Keratinocyte (primary cell): ENCODE measurements around the gene PPP1R13L. TPM values are rescaled to one million over a fixed set of nuclear protein-coding genes. Genes with fewer than 3 reads are reported as not detected.
"Not testable (repeated sequence)": the region's sequence is repeated elsewhere in the genome, so short reads cannot be mapped to it uniquely, and the experiment has no call there.

Experiments used
- DNase-seq: peaks from one replicate; pipeline ENCODE4 v3.0.0-alpha.2; 2011; ENCODE audit warnings: low read depth, missing footprints, low spot score
- FAIRE-seq: peaks from 2 replicates; lab custom pipeline; 2011; peaks lifted over from hg19 to GRCh38; lab: Jason Lieb, UNC
- H2AFZ ChIP-seq: 2 replicates; pipeline ENCODE4 v1.6.0; 2012; ENCODE audit warnings: low read length, control low read depth, inconsistent platforms; ENCODE audit not compliant: control insufficient read depth
- H3K27ac ChIP-seq: 2 replicates; pipeline ENCODE4 v1.5.1; 2011; ENCODE audit warnings: low read length; ENCODE audit not compliant: control insufficient read depth, insufficient read depth
- H3K27me3 ChIP-seq: 3 replicates; pipeline ENCODE4 v1.6.0; 2011; ENCODE audit warnings: low read length; ENCODE audit not compliant: control insufficient read depth, insufficient read depth; ENCODE audit errors: extremely low read depth
- H3K36me3 ChIP-seq, 2 experiments: 2 replicates in 1 of 2; 3 replicates in 1 of 2; pipeline ENCODE4 v1.5.1; 2011; ENCODE audit warnings: low read length in 2 of 2, mild to moderate bottlenecking in 1 of 2; ENCODE audit not compliant: control insufficient read depth in 2 of 2, insufficient read depth in 2 of 2; ENCODE audit errors: extremely low read depth in 1 of 2
- H3K4me1 ChIP-seq: 3 replicates; pipeline ENCODE4 v1.5.1; 2011; ENCODE audit warnings: low read length; ENCODE audit not compliant: control insufficient read depth, insufficient read depth; ENCODE audit errors: extremely low read depth
- H3K4me2 ChIP-seq: 3 replicates; pipeline ENCODE4 v1.6.0; 2011; ENCODE audit warnings: low read depth, low read length; ENCODE audit not compliant: control insufficient read depth, insufficient read depth; ENCODE audit errors: extremely low read depth
- H3K4me3 ChIP-seq, 3 experiments: fragments of 200-600 bp in 1 of 3; sonication (generic) in 1 of 3; 2 replicates in 2 of 3; 3 replicates in 1 of 3; pipeline ENCODE4 v1.5.1; 2011 to 2016; ENCODE audit warnings: low read length in 3 of 3, mild to moderate bottlenecking in 3 of 3, control low read depth in 2 of 3, inconsistent platforms in 1 of 3, low read depth in 1 of 3, mixed read lengths in 1 of 3, mixed run types in 1 of 3, moderate library complexity in 1 of 3; ENCODE audit not compliant: control insufficient read depth in 2 of 3, insufficient read depth in 2 of 3; ENCODE audit errors: extremely low read depth in 1 of 3
- H3K79me2 ChIP-seq: 2 replicates; pipeline ENCODE4 v1.6.0; 2012; ENCODE audit warnings: low read length; ENCODE audit not compliant: control insufficient read depth, insufficient read depth
- H3K9ac ChIP-seq: 3 replicates; pipeline ENCODE4 v1.6.0; 2011; ENCODE audit warnings: low read length; ENCODE audit not compliant: control insufficient read depth, insufficient read depth; ENCODE audit errors: extremely low read depth
- H3K9me1 ChIP-seq: 3 replicates; pipeline ENCODE4 v1.6.0; 2011; ENCODE audit warnings: low read length; ENCODE audit not compliant: control insufficient read depth, insufficient read depth; ENCODE audit errors: extremely low read depth
- H3K9me3 ChIP-seq: 2 replicates; pipeline ENCODE4 v1.5.1; 2012; ENCODE audit warnings: low read depth, low read length; ENCODE audit not compliant: control insufficient read depth
- H4K20me1 ChIP-seq: 3 replicates; pipeline ENCODE4 v1.6.0; 2011; ENCODE audit warnings: low read length; ENCODE audit not compliant: control insufficient read depth, insufficient read depth; ENCODE audit errors: extremely low read depth
- EZH2 ChIP-seq: IDR thresholded peaks from one replicate; pipeline ENCODE4 v1.6.1; 2012; ENCODE audit warnings: inconsistent platforms, mild to moderate bottlenecking, low read length, moderate library complexity
- dilution Hi-C: fragments of 300-500 bp; cut with MboI; formaldehyde crosslinking; loops from one replicate; pipeline ENCODE4 v1.7.0; 2020; ENCODE audit warnings: low sequenced_read_pairs; ENCODE audit not compliant: extremely low pct_ligation_motif_present
- polyA plus RNA-seq, 5 experiments: library from polyadenylated mRNA; depleted of rRNA in 3 of 5; stranded (reverse) in 3 of 5; stranded (forward) in 1 of 5; unstranded in 1 of 5; fragments of >200 nt; gene quantifications; 1 replicate in 1 of 5; 2 replicates in 3 of 5; 3 replicates in 1 of 5; pipeline versions ENCODE4 v1.2.1 to v1.2.3, GENCODE V29; 2011 to 2012; ENCODE audit warnings: missing spikeins in 2 of 5, low read depth in 1 of 5, low replicate concordance in 1 of 5
- TF ChIP-seq, protein P1 (sequence below), 3 experiments: IDR thresholded peaks in 1 of 3; conservative IDR thresholded peaks in 1 of 3; optimal IDR thresholded peaks in 1 of 3; 2 replicates in 2 of 3; 3 replicates in 1 of 3; pipeline versions ENCODE3 to v1.5.1; 2011; ENCODE audit warnings: low read length in 3 of 3, mild to moderate bottlenecking in 3 of 3, moderate library complexity in 2 of 3, control low read depth in 1 of 3, inconsistent platforms in 1 of 3; ENCODE audit not compliant: insufficient read depth in 2 of 3; ENCODE audit errors: extremely low read depth in 1 of 3

PPP1R13L gene
- polyA plus RNA-seq, 1 donor (not counting 4 experiments of a cell fraction or from before 2014, with no cell fraction given) = 31.2 TPM

DNA sequence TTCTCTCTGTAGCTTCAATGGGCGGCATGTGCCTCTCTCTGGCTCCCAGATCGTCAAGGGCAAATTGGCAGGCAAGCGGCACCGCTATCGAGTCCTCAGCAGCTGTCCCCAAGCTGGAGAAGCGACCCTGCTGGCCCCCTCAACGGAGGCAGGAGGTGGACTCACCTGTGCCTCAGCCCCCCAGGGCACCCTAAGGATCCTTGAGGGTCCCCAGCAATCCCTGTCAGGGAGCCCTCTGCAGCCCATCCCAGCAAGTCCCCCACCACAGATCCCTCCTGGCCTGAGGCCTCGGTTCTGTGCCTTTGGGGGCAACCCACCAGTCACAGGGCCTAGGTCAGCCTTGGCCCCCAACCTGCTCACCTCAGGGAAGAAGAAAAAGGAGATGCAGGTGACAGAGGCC lies 3.3 kb upstream of the PPP1R13L start:
- Histone ChIP-seq H4K20me1 (no peaks in the 10 kb centered on the region), H3K27me3 (no peaks in the 10 kb centered on the region), H2AFZ (no peak overlapping the region), H3K79me2 (peaks cover 35% of the 10 kb centered on the region), H3K36me3 (peaks cover under 1 to 13% of the 10 kb centered on the region in 2 experiments), H3K4me3 (no peak overlapping the region), H3K9ac (no peak overlapping the region), H3K4me1 (peaks cover 14% of the 10 kb centered on the region), H3K9me3 (no peaks in the 10 kb centered on the region), H3K9me1 (no peaks in the 10 kb centered on the region), H3K4me2 (peak overlapping the region; percentile 86), H3K27ac (no peak overlapping the region)
- dilution Hi-C loops = no loop called here
- no peak for FAIRE-seq
- DNase-seq = no peak
- TF ChIP-seq EZH2 = no peak
- TF ChIP-seq, protein P1, sequence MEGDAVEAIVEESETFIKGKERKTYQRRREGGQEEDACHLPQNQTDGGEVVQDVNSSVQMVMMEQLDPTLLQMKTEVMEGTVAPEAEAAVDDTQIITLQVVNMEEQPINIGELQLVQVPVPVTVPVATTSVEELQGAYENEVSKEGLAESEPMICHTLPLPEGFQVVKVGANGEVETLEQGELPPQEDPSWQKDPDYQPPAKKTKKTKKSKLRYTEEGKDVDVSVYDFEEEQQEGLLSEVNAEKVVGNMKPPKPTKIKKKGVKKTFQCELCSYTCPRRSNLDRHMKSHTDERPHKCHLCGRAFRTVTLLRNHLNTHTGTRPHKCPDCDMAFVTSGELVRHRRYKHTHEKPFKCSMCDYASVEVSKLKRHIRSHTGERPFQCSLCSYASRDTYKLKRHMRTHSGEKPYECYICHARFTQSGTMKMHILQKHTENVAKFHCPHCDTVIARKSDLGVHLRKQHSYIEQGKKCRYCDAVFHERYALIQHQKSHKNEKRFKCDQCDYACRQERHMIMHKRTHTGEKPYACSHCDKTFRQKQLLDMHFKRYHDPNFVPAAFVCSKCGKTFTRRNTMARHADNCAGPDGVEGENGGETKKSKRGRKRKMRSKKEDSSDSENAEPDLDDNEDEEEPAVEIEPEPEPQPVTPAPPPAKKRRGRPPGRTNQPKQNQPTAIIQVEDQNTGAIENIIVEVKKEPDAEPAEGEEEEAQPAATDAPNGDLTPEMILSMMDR (optimal IDR thresholded peaks at IDR 0.05 in 1 of 3, IDR thresholded peaks at IDR 0.05 in 1 of 3, conservative IDR thresholded peaks at IDR 0.05 in 1 of 3; ENCODE audit: extremely low read depth in 1 of 3, insufficient read depth in 2 of 3, low read length in 3 of 3) = no peak

DNA sequence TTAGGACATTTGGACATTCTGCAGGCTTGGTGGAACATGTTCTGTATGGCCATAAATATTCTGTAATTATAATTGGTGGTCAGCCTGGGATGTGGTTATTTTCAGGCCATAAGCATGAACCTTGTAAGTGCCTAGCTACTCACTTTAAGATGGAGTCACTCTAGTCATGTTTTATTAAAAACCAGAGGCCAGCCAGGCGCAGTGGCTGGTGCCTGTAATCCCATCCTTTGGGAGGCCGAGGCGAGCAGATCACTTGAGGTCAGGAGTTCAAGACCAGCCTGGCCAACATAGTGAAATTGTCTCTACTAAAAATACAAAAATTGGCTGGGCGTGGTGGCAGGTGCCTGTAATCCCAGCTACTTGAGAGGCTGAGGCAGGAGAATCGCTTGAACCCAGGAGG lies 2.7 kb upstream of the PPP1R13L start:
- peaks cover 19% of the 10 kb centered on the region for H3K4me1 ChIP-seq
- H3K27me3 ChIP-seq, DNase-seq, H3K27ac ChIP-seq, H3K9me1 ChIP-seq, H2AFZ ChIP-seq, FAIRE-seq, H4K20me1 ChIP-seq, H3K9me3 ChIP-seq, H3K9ac ChIP-seq, dilution Hi-C loops: not testable (repeated sequence)
- H3K4me2 ChIP-seq = peak overlapping the region; percentile 86
- H3K79me2 ChIP-seq = peaks cover 39% of the 10 kb centered on the region
- peak overlapping the region; percentile 96 to 98 (median 97) for H3K4me3 ChIP-seq
- peaks cover 0 to 12% of the 10 kb centered on the region in 2 experiments for H3K36me3 ChIP-seq

DNA sequence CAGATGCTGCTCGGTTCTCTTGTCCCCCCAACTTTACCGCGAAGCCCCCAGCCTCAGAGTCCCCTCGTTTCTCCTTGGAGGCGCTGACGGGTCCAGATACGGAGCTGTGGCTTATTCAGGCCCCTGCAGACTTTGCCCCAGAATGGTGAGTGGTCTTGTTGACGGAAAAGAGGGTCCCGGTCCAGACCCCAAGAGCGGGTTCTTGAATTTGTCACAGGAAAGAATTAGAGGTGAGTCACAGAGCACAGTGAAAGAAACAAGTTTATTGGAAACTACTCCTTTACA lies 2.2 kb upstream of the PPP1R13L start:
- Histone ChIP-seq H3K27ac (peak overlapping the region; percentile 97), H3K4me3 (peak overlapping the region; percentile 96 to 98 (median 97)), H3K79me2 (peaks cover 42% of the 10 kb centered on the region), H3K27me3 (no peaks in the 10 kb centered on the region), H2AFZ (no peak overlapping the region), H3K36me3 (peaks cover 0 to 13% of the 10 kb centered on the region in 2 experiments), H3K9ac (peak overlapping the region; percentile 97), H3K9me1 (no peaks in the 10 kb centered on the region), H3K4me2 (peak overlapping the region; percentile 86), H3K9me3 (no peaks in the 10 kb centered on the region), H4K20me1 (no peaks in the 10 kb centered on the region), H3K4me1 (peaks cover 20% of the 10 kb centered on the region)
- no peak for DNase-seq
- no peak for TF ChIP-seq EZH2
- TF ChIP-seq, protein P1 (optimal IDR thresholded peaks at IDR 0.05 in 1 of 3, IDR thresholded peaks at IDR 0.05 in 1 of 3, conservative IDR thresholded peaks at IDR 0.05 in 1 of 3; ENCODE audit: extremely low read depth in 1 of 3, insufficient read depth in 2 of 3, low read length in 3 of 3) = no peak
- no peak for FAIRE-seq
- dilution Hi-C loops = no loop called here
